Glomerular endothelial cell (primary cell): ENCODE results near the gene MMP25. TPM values are rescaled to one million over a fixed set of nuclear protein-coding genes. Genes with fewer than 3 reads are reported as not detected.
"Not testable (repeated sequence)": the region's sequence is repeated elsewhere in the genome, so short reads cannot be mapped to it uniquely, and the experiment has no call there.

Source experiments
- DNase-seq: peaks from one replicate; pipeline ENCODE4 v3.0.0-alpha.2; 2011; ENCODE audit warnings: low read depth, low spot score; ENCODE audit errors: extremely low read depth
- total RNA-seq: library from RNA; depleted of rRNA; stranded (reverse); fragments of >200 nt; gene quantifications from 2 replicates; pipeline ENCODE4 v1.2.3, GENCODE V29; 2015

The MMP25 gene
- total RNA-seq, 1 donor from 2014 or later: 0.35 TPM

GRCh38 chr16:3028716-3029319 lies 17.5 kb upstream of the MMP25 start:
- no peak for DNase-seq

- no peak for DNase-seq
Measured at GRCh38 chr16:3029491-3030221, 16.7 kb upstream of the MMP25 start.

GRCh38 chr16:3030222-3031212 lies 15.8 kb upstream of the MMP25 start:
- DNase-seq: no peak

- no peak for DNase-seq
Measured at GRCh38 chr16:3032624-3033023, 13.7 kb upstream of the MMP25 start.

GRCh38 chr16:3035289-3035971 lies 10.9 kb upstream of the MMP25 start:
- no peak for DNase-seq

- no peak for DNase-seq
Measured at GRCh38 chr16:3035972-3036725, 10.2 kb upstream of the MMP25 start.

- DNase-seq: no peak
Measured at GRCh38 chr16:3036726-3037315, 9.5 kb upstream of the MMP25 start, which contains the start of gene BICDL2. TSS of gene BICDL2 (minus strand) at chr16:3036944. CDS start at chr16:3035496, 1,448 bp downstream.

- no peak for DNase-seq
Measured at GRCh38 chr16:3038256-3038655, 8.1 kb upstream of the MMP25 start.

- DNase-seq: no peak
Measured at GRCh38 chr16:3038896-3039295, 7.5 kb upstream of the MMP25 start.

- no peak for DNase-seq
Measured at GRCh38 chr16:3042376-3042775, 4.0 kb upstream of the MMP25 start.

GRCh38 chr16:3044708-3045107 lies 1.7 kb upstream of the MMP25 start:
- DNase-seq: no peak

GRCh38 chr16:3046641-3047386 lies 453 bp downstream of the MMP25 start:
- no peak for DNase-seq

- DNase-seq: no peak
Measured at GRCh38 chr16:3047387-3047720, 993 bp downstream of the MMP25 start.

- DNase-seq: no peak
Measured at GRCh38 chr16:3049921-3050481, 3.6 kb downstream of the MMP25 start.

GRCh38 chr16:3050487-3050886 lies 4.1 kb downstream of the MMP25 start:
- no peak for DNase-seq

- DNase-seq: no peak
Measured at GRCh38 chr16:3051009-3051408, 4.6 kb downstream of the MMP25 start.

- DNase-seq: no peak
Measured at GRCh38 chr16:3051494-3051893, 5.1 kb downstream of the MMP25 start.

- not testable (repeated sequence) for DNase-seq
Measured at GRCh38 chr16:3052571-3053329, 6.4 kb downstream of the MMP25 start.
